ENCODE results near the gene HLCS.

Gene HLCS

GRCh38 chr21:36867291-36867905 lies 99.1 kb downstream of the HLCS start:
- no peak for TF ChIP-seq EZH2phosphoT487 (IDR thresholded peaks at IDR 0.05; ENCODE audit: borderline replicate concordance)
- TF ChIP-seq, protein P1, sequence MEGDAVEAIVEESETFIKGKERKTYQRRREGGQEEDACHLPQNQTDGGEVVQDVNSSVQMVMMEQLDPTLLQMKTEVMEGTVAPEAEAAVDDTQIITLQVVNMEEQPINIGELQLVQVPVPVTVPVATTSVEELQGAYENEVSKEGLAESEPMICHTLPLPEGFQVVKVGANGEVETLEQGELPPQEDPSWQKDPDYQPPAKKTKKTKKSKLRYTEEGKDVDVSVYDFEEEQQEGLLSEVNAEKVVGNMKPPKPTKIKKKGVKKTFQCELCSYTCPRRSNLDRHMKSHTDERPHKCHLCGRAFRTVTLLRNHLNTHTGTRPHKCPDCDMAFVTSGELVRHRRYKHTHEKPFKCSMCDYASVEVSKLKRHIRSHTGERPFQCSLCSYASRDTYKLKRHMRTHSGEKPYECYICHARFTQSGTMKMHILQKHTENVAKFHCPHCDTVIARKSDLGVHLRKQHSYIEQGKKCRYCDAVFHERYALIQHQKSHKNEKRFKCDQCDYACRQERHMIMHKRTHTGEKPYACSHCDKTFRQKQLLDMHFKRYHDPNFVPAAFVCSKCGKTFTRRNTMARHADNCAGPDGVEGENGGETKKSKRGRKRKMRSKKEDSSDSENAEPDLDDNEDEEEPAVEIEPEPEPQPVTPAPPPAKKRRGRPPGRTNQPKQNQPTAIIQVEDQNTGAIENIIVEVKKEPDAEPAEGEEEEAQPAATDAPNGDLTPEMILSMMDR (conservative IDR thresholded peaks at IDR 0.05; ENCODE audit: low read length), result no peak
- no peak overlapping the region for H2AFZ ChIP-seq (ENCODE audit: low read length)
- H3K4me1 ChIP-seq (ENCODE audit: insufficient read depth, low read length, poor library complexity, severe bottlenecking), result no peaks in the 10 kb centered on the region
- H3K4me3 ChIP-seq (ENCODE audit: low read length, poor library complexity, severe bottlenecking), result no peak overlapping the region
- H3K9me3 ChIP-seq (ENCODE audit: insufficient read depth, low read depth, low read length), result no peaks in the 10 kb centered on the region
- H3K9me2 ChIP-seq (replicated peaks; ENCODE audit: low read depth, low read length), result no peaks in the 10 kb centered on the region
- no peaks in the 10 kb centered on the region for H3K36me3 ChIP-seq (ENCODE audit: insufficient read depth, low read length)
- H3K79me2 ChIP-seq (ENCODE audit: insufficient read depth, low read length), result no peaks in the 10 kb centered on the region
- no peak overlapping the region for H3K9ac ChIP-seq (ENCODE audit: low read depth, low read length, poor library complexity, severe bottlenecking)
- H3K4me2 ChIP-seq (ENCODE audit: low read depth, low read length, poor library complexity, severe bottlenecking), result no peak overlapping the region
- no peaks in the 10 kb centered on the region for H3F3A ChIP-seq (ENCODE audit: low read depth)
- H3K27me3 ChIP-seq (ENCODE audit: insufficient read depth, low read length, poor library complexity, severe bottlenecking), result no peaks in the 10 kb centered on the region
- no peaks in the 10 kb centered on the region for H4K20me1 ChIP-seq (ENCODE audit: insufficient read depth, low read length, poor library complexity, severe bottlenecking)

DNA sequence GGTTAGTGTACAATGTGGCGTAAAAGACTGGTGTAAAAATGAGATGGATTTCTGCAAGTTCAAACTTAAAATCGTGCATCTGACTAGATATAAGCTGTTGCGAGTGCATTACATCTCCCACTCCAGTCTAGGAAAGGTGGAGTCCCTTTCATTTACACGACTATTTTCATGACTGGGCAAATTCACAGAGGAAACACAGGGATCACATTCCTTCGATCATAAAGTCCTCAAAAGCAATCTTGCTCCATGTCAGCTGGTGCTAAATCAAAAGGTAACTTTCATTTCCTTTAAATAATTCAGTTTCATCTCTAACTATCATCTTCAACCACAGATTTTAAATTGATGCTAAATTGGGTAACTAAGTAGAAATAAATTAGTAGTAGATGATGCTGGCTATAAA lies 100.0 kb downstream of the HLCS start:
- Histone ChIP-seq H3K36me3 (ENCODE audit: insufficient read depth, low read length) (no peaks in the 10 kb centered on the region), H3K9ac (ENCODE audit: low read depth, low read length, poor library complexity, severe bottlenecking) (no peak overlapping the region), H3K4me3 (ENCODE audit: low read length, poor library complexity, severe bottlenecking) (no peak overlapping the region), H2AFZ (ENCODE audit: low read length) (no peak overlapping the region), H3K9me2 (replicated peaks; ENCODE audit: low read depth, low read length) (no peaks in the 10 kb centered on the region), H4K20me1 (ENCODE audit: insufficient read depth, low read length, poor library complexity, severe bottlenecking) (no peaks in the 10 kb centered on the region), H3K79me2 (ENCODE audit: insufficient read depth, low read length) (no peaks in the 10 kb centered on the region), H3K9me3 (ENCODE audit: insufficient read depth, low read depth, low read length) (no peaks in the 10 kb centered on the region), H3K27me3 (ENCODE audit: insufficient read depth, low read length, poor library complexity, severe bottlenecking) (no peaks in the 10 kb centered on the region), H3K4me2 (ENCODE audit: low read depth, low read length, poor library complexity, severe bottlenecking) (no peak overlapping the region), H3K4me1 (ENCODE audit: insufficient read depth, low read length, poor library complexity, severe bottlenecking) (no peaks in the 10 kb centered on the region), H3F3A (ENCODE audit: low read depth) (no peaks in the 10 kb centered on the region)
- TF ChIP-seq, protein P1 (conservative IDR thresholded peaks at IDR 0.05; ENCODE audit: low read length), result no peak
- no peak for TF ChIP-seq EZH2phosphoT487 (IDR thresholded peaks at IDR 0.05; ENCODE audit: borderline replicate concordance)

DNA sequence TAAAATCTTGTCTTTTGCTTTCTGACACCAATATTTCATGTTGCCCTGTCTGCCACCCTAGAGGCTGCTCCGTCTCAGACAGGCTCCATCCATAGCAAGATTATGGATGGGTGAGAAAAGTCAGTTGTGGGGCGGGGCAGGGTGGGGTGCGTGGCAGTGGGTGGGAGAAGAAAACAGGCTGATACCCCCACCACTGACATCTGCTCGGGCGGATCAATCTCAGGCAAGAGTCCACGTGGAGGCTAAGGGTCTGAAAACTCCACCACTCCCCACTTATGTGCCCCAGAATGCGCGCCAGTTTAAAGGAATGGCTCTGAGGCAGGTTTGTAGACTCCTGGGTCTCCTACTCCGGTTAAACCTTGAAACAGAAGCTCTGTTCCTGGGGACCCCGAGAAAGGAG lies 101.5 kb downstream of the HLCS start:
- no peak overlapping the region for H3K4me2 ChIP-seq (ENCODE audit: low read depth, low read length, poor library complexity, severe bottlenecking)
- peaks cover 9% of the 10 kb centered on the region for H3K4me1 ChIP-seq (ENCODE audit: insufficient read depth, low read length, poor library complexity, severe bottlenecking)
- no peaks in the 10 kb centered on the region for H3K9me3 ChIP-seq (ENCODE audit: insufficient read depth, low read depth, low read length)
- H3K4me3 ChIP-seq (ENCODE audit: low read length, poor library complexity, severe bottlenecking), result no peak overlapping the region
- H2AFZ ChIP-seq (ENCODE audit: low read length), result no peak overlapping the region
- no peaks in the 10 kb centered on the region for H3K27me3 ChIP-seq (ENCODE audit: insufficient read depth, low read length, poor library complexity, severe bottlenecking)
- H3K9me2 ChIP-seq (replicated peaks; ENCODE audit: low read depth, low read length), result no peaks in the 10 kb centered on the region
- H3K79me2 ChIP-seq (ENCODE audit: insufficient read depth, low read length), result no peaks in the 10 kb centered on the region
- no peaks in the 10 kb centered on the region for H4K20me1 ChIP-seq (ENCODE audit: insufficient read depth, low read length, poor library complexity, severe bottlenecking)
- H3K9ac ChIP-seq (ENCODE audit: low read depth, low read length, poor library complexity, severe bottlenecking), result no peak overlapping the region
- no peak for TF ChIP-seq EZH2phosphoT487 (IDR thresholded peaks at IDR 0.05; ENCODE audit: borderline replicate concordance)
- TF ChIP-seq, protein P1 (conservative IDR thresholded peaks at IDR 0.05; ENCODE audit: low read length), result no peak
- no peaks in the 10 kb centered on the region for H3K36me3 ChIP-seq (ENCODE audit: insufficient read depth, low read length)
- H3F3A ChIP-seq (ENCODE audit: low read depth), result no peaks in the 10 kb centered on the region

All from Loucy (cell line).